Cardiac muscle cell (in vitro differentiated cells and primary cell): ENCODE data around the gene KRR1. TPM values are rescaled to one million over a fixed set of nuclear protein-coding genes. Genes with fewer than 3 reads are reported as not detected.

Experiments
- DNase-seq, 2 donors: peaks; one replicate each; pipeline versions ENCODE4 v3.0.0 to v3.0.0-alpha.2; 2010 to 2017; ENCODE audit warnings: low read depth in 1 of 2, low spot score in 1 of 2
- H3K27ac ChIP-seq: fragments of 200-600 bp; sonication (generic); 2 replicates; pipeline ENCODE4 v1.5.1; 2016
- H3K27me3 ChIP-seq: fragments of 200-600 bp; sonication (generic); 2 replicates; pipeline ENCODE4 v1.6.0; 2016; ENCODE audit warnings: control low read depth
- H3K36me3 ChIP-seq: fragments of 200-600 bp; sonication (generic); 2 replicates; pipeline ENCODE4 v1.5.1; 2016; ENCODE audit warnings: control low read depth
- H3K4me1 ChIP-seq: fragments of 200-600 bp; sonication (generic); 2 replicates; pipeline ENCODE4 v1.8.1; 2017; ENCODE audit warnings: low read depth, mild to moderate bottlenecking, mixed run types
- H3K4me3 ChIP-seq: fragments of 200-600 bp; sonication (generic); 2 replicates; pipeline ENCODE4 v1.5.1; 2016; ENCODE audit warnings: mild to moderate bottlenecking
- H3K9me3 ChIP-seq: fragments of 200-600 bp; sonication (generic); 2 replicates; pipeline ENCODE4 v1.5.1; 2017; ENCODE audit warnings: low read depth, mild to moderate bottlenecking, control low read depth
- polyA plus RNA-seq: library from polyadenylated mRNA; unstranded; fragments of >200 nt; fragmentation: Nextera tagmentation; extraction: Ambion mirVana; gene quantifications from 2 replicates; pipeline ENCODE4 v1.2.1, GENCODE V29; 2016
- total RNA-seq: library from RNA; depleted of rRNA; stranded (reverse); fragments of >200 nt; gene quantifications from 2 replicates; pipeline ENCODE4 v1.2.3, GENCODE V29; 2016
- TF ChIP-seq, protein P1 (sequence below): IDR thresholded peaks from 2 replicates; pipeline ENCODE4 v1.5.1; 2012; ENCODE audit warnings: low read depth, mild to moderate bottlenecking, low read length

KRR1 gene
- total and polyA plus RNA-seq, 2 experiments from 2014 or later: 29.9 to 32.4 TPM

DNA sequence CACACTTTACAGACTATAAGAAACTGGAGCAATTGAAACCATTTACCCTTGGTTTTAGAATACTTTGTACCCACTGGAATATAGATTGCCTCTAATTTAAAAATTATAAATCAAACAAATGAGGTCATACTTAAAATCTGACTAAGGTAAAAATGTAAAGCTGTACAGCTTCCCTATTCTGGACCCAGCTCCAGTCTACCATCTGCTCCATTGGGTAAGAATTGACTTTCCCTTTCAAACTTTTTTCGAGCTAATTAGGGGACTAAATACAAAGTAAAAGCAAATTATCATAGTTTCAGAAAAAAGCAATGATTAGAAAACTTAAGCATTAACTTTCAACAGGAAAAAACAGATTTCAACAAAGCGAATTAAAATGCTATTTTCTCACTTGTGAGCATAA lies 4.3 kb downstream of the KRR1 start:
- no peak overlapping the region for H3K4me3 ChIP-seq
- H3K27me3 ChIP-seq: no peaks in the 10 kb centered on the region
- TF ChIP-seq, protein P1, sequence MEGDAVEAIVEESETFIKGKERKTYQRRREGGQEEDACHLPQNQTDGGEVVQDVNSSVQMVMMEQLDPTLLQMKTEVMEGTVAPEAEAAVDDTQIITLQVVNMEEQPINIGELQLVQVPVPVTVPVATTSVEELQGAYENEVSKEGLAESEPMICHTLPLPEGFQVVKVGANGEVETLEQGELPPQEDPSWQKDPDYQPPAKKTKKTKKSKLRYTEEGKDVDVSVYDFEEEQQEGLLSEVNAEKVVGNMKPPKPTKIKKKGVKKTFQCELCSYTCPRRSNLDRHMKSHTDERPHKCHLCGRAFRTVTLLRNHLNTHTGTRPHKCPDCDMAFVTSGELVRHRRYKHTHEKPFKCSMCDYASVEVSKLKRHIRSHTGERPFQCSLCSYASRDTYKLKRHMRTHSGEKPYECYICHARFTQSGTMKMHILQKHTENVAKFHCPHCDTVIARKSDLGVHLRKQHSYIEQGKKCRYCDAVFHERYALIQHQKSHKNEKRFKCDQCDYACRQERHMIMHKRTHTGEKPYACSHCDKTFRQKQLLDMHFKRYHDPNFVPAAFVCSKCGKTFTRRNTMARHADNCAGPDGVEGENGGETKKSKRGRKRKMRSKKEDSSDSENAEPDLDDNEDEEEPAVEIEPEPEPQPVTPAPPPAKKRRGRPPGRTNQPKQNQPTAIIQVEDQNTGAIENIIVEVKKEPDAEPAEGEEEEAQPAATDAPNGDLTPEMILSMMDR: no peak
- no peak for DNase-seq
- H3K36me3 ChIP-seq: peaks cover 32% of the 10 kb centered on the region
- no peaks in the 10 kb centered on the region for H3K9me3 ChIP-seq
- H3K4me1 ChIP-seq: peaks cover 7% of the 10 kb centered on the region
- no peak overlapping the region for H3K27ac ChIP-seq

DNA sequence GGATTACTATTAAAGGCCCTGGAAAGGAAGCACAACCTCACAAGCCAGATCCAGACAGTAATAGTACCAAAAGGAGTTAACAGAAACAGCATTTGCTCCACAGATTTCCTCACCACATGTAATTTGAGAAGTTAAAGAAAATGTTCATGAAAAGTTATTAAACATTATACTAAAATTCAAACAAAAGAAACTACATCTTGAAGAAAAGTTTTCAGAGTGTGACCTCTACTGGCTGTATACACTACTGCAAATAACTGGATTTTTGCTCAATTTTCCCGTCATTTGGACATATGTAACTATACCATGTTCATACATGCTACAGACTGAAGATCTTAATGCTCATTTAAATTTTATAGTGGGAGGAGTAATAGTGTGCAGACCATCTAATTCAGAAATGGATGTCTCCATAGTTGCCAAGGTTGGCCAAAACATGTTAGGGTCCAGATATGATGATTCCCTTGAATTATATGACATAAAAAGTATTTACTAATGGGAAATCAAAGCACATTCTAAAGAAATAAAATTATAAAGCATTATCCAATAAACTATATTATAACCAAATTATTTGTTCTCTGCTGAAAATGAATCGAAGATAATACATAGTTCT lies 5.6 kb downstream of the KRR1 start:
- Histone ChIP-seq H3K9me3 (no peaks in the 10 kb centered on the region), H3K36me3 (peaks cover 44% of the 10 kb centered on the region), H3K27ac (no peak overlapping the region), H3K4me3 (no peak overlapping the region), H3K27me3 (no peaks in the 10 kb centered on the region), H3K4me1 (peaks cover 7% of the 10 kb centered on the region)
- peak; percentile 8 to 55 for DNase-seq
- TF ChIP-seq, protein P1: peak; percentile 70

GRCh38 chr12:75503866-75504265 lies 7.5 kb downstream of the KRR1 start:
- DNase-seq: no peak
- Histone ChIP-seq H3K4me1 (no peaks in the 10 kb centered on the region), H3K9me3 (no peaks in the 10 kb centered on the region), H3K36me3 (peaks cover 61% of the 10 kb centered on the region), H3K4me3 (no peak overlapping the region), H3K27me3 (no peaks in the 10 kb centered on the region), H3K27ac (no peak overlapping the region)
- TF ChIP-seq, protein P1: no peak

GRCh38 chr12:75503459-75503858 lies 8.0 kb downstream of the KRR1 start:
- no peaks in the 10 kb centered on the region for H3K4me1 ChIP-seq
- H3K9me3 ChIP-seq: no peaks in the 10 kb centered on the region
- no peak overlapping the region for H3K4me3 ChIP-seq
- H3K27ac ChIP-seq: no peak overlapping the region
- H3K36me3 ChIP-seq: peaks cover 65% of the 10 kb centered on the region
- no peaks in the 10 kb centered on the region for H3K27me3 ChIP-seq
- DNase-seq: no peak
- TF ChIP-seq, protein P1: no peak

DNA sequence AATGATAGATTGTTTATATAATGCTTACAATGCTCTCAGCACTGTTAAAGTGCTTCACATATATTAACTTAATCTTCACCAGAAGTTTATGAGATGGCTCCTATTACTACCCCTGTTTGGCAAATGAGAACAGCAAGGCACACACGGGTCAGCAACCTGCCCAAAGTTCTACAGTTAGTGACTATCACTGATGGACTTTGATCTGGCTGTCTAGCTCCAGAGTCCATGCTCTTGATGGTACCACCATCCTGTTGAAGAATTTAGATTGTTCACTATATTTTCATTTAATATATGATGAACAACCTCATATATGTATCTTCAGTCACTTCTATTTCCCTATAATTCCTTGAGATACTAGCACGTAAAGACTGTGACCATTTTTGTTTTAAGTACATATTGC lies 20.2 kb downstream of the KRR1 start:
- H3K36me3 ChIP-seq: no peaks in the 10 kb centered on the region
- H3K27me3 ChIP-seq: no peaks in the 10 kb centered on the region
- H3K4me3 ChIP-seq: no peak overlapping the region
- H3K9me3 ChIP-seq: no peaks in the 10 kb centered on the region
- H3K27ac ChIP-seq: no peak overlapping the region
- TF ChIP-seq, protein P1: no peak
- DNase-seq: no peak
- H3K4me1 ChIP-seq: no peaks in the 10 kb centered on the region
